ENCODE measurements around the gene PIGW. TPM values are rescaled to one million over a fixed set of nuclear protein-coding genes. Genes with fewer than 3 reads are reported as not detected.
A peak's percentile ranks its signal among the peaks of the same experiment; 100 is the strongest.

The PIGW gene
- total RNA-seq, 3 donors from 2014 or later (not counting 1 experiment from before 2014, with no cell fraction given) = 4.6 to 8.3 (median 5.0) TPM

DNA sequence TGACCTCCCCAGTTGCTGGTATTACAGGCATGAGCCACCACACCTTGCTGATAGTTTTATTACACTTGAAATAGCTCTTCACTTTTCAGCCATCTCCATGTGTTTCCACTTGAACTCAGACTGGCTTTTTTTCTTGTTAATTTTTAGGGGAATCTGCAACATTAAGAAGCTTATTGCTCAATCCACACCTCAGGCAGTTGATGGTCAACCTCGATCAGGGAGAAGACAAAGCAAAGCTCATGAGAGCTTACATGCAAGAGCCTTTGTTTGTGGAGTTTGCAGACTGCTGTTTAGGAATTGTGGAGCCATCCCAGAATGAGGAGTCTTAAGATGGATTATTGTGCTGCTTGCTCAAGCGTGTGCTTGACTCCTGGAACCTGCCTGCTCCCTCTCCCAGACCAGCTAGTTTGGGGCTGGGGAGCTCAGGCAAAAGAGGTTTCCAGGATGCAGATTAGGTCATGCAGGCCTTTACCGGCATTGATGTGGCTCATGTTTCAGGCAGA is 39.7 kb upstream of the PIGW start:
- no peaks in the 10 kb centered on the region for H3K4me1 ChIP-seq (ENCODE audit: control insufficient read depth, insufficient read depth, low read length)
- ATAC-seq (no peak), DNase-seq (no peak)
- H3K36me3 ChIP-seq (ENCODE audit: control insufficient read depth, insufficient read depth, low read length) = peaks cover 56% of the 10 kb centered on the region
- Mint-ChIP-seq H3K9me3 (no peaks in the 10 kb centered on the region), H3K27me3 (ENCODE audit: low read depth in 2 of 2) (no peaks in the 10 kb centered on the region), H3K4me3 (no peak overlapping the region), H3K4me1 (peaks cover 12 to 16% of the 10 kb centered on the region in 2 donors), H3K36me3 (peaks cover 13% of the 10 kb centered on the region), H3K27ac (peak overlapping the region; percentile 38)
- H3K27me3 ChIP-seq (ENCODE audit: control insufficient read depth, insufficient read depth, low read length) = no peaks in the 10 kb centered on the region
- intact Hi-C loops (cut with micrococcal nuclease) = no loop called here
- TF ChIP-seq, protein P1, sequence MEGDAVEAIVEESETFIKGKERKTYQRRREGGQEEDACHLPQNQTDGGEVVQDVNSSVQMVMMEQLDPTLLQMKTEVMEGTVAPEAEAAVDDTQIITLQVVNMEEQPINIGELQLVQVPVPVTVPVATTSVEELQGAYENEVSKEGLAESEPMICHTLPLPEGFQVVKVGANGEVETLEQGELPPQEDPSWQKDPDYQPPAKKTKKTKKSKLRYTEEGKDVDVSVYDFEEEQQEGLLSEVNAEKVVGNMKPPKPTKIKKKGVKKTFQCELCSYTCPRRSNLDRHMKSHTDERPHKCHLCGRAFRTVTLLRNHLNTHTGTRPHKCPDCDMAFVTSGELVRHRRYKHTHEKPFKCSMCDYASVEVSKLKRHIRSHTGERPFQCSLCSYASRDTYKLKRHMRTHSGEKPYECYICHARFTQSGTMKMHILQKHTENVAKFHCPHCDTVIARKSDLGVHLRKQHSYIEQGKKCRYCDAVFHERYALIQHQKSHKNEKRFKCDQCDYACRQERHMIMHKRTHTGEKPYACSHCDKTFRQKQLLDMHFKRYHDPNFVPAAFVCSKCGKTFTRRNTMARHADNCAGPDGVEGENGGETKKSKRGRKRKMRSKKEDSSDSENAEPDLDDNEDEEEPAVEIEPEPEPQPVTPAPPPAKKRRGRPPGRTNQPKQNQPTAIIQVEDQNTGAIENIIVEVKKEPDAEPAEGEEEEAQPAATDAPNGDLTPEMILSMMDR (IDR thresholded peaks at IDR 0.05) = no peak
- no peak overlapping the region for H3K27ac ChIP-seq (ENCODE audit: low read length)
- H3K9me3 ChIP-seq (ENCODE audit: control insufficient read depth, insufficient read depth, low read length) = no peaks in the 10 kb centered on the region
- no peak overlapping the region for H3K4me3 ChIP-seq (ENCODE audit: low read length)
- 97% methylated on average over 3 of the region's 3 CpGs for WGBS (ENCODE audit: insufficient coverage)

DNA sequence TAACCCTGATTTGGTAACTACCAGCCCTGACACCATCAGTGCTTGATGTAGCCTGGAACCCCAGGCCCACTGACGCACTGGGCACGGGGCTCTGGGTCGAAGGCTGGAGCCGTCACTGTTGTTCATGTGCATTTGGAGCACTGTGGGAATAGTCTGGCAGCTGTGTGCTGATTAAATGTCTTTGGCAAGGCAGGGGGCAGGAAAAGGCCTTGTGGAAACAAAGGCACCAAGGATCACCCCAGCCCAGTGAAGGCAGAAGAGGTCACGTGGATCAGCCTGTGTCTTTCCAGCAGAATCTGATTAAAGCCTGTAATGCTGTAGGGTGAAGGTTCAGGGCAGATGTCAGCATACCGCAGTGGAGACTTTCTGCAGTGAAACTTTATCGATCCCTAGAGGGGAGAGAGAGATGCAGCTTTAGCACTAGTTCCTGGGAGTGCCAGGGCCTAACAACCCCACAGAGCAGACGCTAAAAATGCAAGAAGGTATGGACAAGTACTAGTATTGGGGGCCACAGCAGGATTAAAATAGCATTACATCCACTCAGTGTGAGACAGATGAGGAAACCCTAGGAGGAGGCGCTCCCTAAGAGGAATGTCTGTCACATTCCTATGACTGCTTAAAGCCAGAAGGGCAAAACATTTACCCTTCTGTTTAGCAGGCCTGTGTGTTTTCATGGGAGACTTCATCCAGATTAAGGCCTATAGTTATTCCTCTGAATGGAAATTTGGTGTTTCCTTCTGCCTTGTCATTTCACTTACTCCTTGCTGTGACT is 38.6 kb upstream of the PIGW start:
- Histone ChIP-seq H3K36me3 (ENCODE audit: control insufficient read depth, insufficient read depth, low read length) (peaks cover 56% of the 10 kb centered on the region), H3K4me1 (ENCODE audit: control insufficient read depth, insufficient read depth, low read length) (no peaks in the 10 kb centered on the region), H3K4me3 (ENCODE audit: low read length) (no peak overlapping the region), H3K27me3 (ENCODE audit: control insufficient read depth, insufficient read depth, low read length) (no peaks in the 10 kb centered on the region), H3K27ac (ENCODE audit: low read length) (no peak overlapping the region), H3K9me3 (ENCODE audit: control insufficient read depth, insufficient read depth, low read length) (no peaks in the 10 kb centered on the region)
- TF ChIP-seq, protein P1 (IDR thresholded peaks at IDR 0.05) = no peak
- H3K9me3 Mint-ChIP-seq = no peaks in the 10 kb centered on the region
- intact Hi-C loops (cut with micrococcal nuclease) = no loop called here
- H3K27ac Mint-ChIP-seq = no peak overlapping the region
- H3K36me3 Mint-ChIP-seq = peaks cover 13% of the 10 kb centered on the region
- ATAC-seq (no peak), DNase-seq (no peak)
- WGBS (ENCODE audit: insufficient coverage) = 98% methylated on average over 9 of the region's 9 CpGs
- H3K4me1 Mint-ChIP-seq = peaks cover 6 to 11% of the 10 kb centered on the region in 2 donors
- no peak overlapping the region for H3K4me3 Mint-ChIP-seq
- H3K27me3 Mint-ChIP-seq (ENCODE audit: low read depth in 2 of 2) = no peaks in the 10 kb centered on the region

DNA sequence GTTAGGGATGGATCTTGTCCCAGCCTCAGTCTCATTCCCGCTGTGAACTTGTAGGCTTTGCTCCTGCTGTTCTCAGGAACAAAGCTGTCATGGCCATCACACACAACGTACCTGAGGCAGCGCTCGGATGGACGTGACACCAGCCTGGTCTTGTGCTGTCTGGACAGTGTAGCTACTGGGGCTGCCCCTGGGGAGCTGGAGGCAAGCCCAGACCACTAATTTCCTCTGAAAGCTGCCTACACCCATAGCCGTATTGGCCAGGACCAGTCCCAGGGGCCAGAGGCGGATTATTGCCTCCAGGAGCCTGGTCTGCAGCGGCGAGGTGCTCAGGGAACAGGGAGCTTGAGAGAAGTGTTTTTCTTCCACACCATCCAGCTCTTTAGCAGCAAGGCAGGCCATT is 36.6 kb upstream of the PIGW start:
- Mint-ChIP-seq H3K36me3 (peaks cover 13% of the 10 kb centered on the region), H3K4me1 (no peaks in the 10 kb centered on the region), H3K4me3 (no peak overlapping the region), H3K27me3 (ENCODE audit: low read depth in 2 of 2) (no peaks in the 10 kb centered on the region), H3K9me3 (no peaks in the 10 kb centered on the region), H3K27ac (no peak overlapping the region)
- 96% methylated on average over 9 of the region's 9 CpGs for WGBS (ENCODE audit: insufficient coverage)
- H3K27ac ChIP-seq (ENCODE audit: low read length) = no peak overlapping the region
- TF ChIP-seq, protein P1 (IDR thresholded peaks at IDR 0.05) = no peak
- no peak overlapping the region for H3K4me3 ChIP-seq (ENCODE audit: low read length)
- DNase-seq (no peak), ATAC-seq (no peak)
- intact Hi-C loops (cut with micrococcal nuclease) = no loop called here
- no peaks in the 10 kb centered on the region for H3K4me1 ChIP-seq (ENCODE audit: control insufficient read depth, insufficient read depth, low read length)
- H3K9me3 ChIP-seq (ENCODE audit: control insufficient read depth, insufficient read depth, low read length) = no peaks in the 10 kb centered on the region
- peaks cover 45% of the 10 kb centered on the region for H3K36me3 ChIP-seq (ENCODE audit: control insufficient read depth, insufficient read depth, low read length)
- no peaks in the 10 kb centered on the region for H3K27me3 ChIP-seq (ENCODE audit: control insufficient read depth, insufficient read depth, low read length)
